HCT116 (cell line): ENCODE results near the gene WDR82. TPM values are rescaled to one million over a fixed set of nuclear protein-coding genes. Genes with fewer than 3 reads are reported as not detected.

Experiments used
- ATAC-seq: fragments of 200-7000 bp; cut with Tn5 transposase; 2 replicates; pipeline ENCODE4 v1.9.1; 2020; ENCODE audit warnings: mild to moderate bottlenecking, moderate library complexity
- BruUV-seq: library from RNA; stranded (reverse); fragments of 400-500 nt; replicated peaks from 2 replicates; lab custom pipeline; 2021; lab: Mats Ljungman, UMichigan
- CTCF ChIA-PET: fragments of 300-600 bp; sonication (Branson Sonifier 250); formaldehyde crosslinking; loops from one replicate; lab custom pipeline; 2021; ENCODE audit warnings: antibody characterized with exemption; lab: Charles Lee
- POLR2A ChIA-PET: fragments of 300-600, 350-600 bp; sonication (Branson Sonifier 250); formaldehyde crosslinking; loops from one replicate; lab custom pipeline; 2021; ENCODE audit warnings: antibody characterized with exemption; lab: Charles Lee
- RAD21 ChIA-PET, 2 experiments: fragments of 300-600 bp; sonication (Branson Sonifier 250); formaldehyde crosslinking; loops; one replicate each; lab custom pipeline; 2023; ENCODE audit warnings: low total read pairs in 2 of 2; ENCODE audit not compliant: uncharacterized antibody in 2 of 2, unreplicated experiment in 2 of 2, low non-redundant PET in 1 of 2; lab: Charles Lee
- DNase-seq: peaks from one replicate; pipeline ENCODE4 v3.0.0-alpha.2; 2010; ENCODE audit warnings: low read depth, low spot score
- H2AFZ ChIP-seq: fragments of 200-600 bp; shearing (Covaris generic), sonication (generic); 2 replicates; pipeline ENCODE4 v1.6.1; 2017; ENCODE audit warnings: low read depth, mixed run types, mixed read lengths, antibody characterized with exemption, low read length; ENCODE audit not compliant: poor library complexity, severe bottlenecking
- H3K27ac ChIP-seq: 2 replicates; pipeline ENCODE4 v1.5.1; 2012; ENCODE audit warnings: low read depth, low read length
- H3K27me3 ChIP-seq: fragments of 200-600 bp; sonication (generic); 2 replicates; pipeline ENCODE4 v1.6.1; 2016; ENCODE audit warnings: mixed run types, low read length, mixed read lengths; ENCODE audit not compliant: insufficient read depth
- H3K36me3 ChIP-seq, 2 experiments: fragments of 200-500 bp in 1 of 2; fragments of 200-600 bp in 1 of 2; sonication (Bioruptor generic) in 1 of 2; sonication (generic) in 1 of 2; 2 replicates each; pipeline versions ENCODE4 v1.5.1 to v1.6.1; 2014 to 2016; ENCODE audit warnings: low read length in 2 of 2, inconsistent platforms in 1 of 2, mixed read lengths in 1 of 2, mixed run types in 1 of 2; ENCODE audit not compliant: insufficient read depth in 2 of 2, control insufficient read depth in 1 of 2
- H3K4me1 ChIP-seq, 2 experiments: fragments of 200-600 bp in 1 of 2; sonication (generic) in 1 of 2; 2 replicates each; pipeline versions ENCODE4 v1.5.1 to v1.6.1; 2012 to 2017; ENCODE audit warnings: low read length in 2 of 2, inconsistent platforms in 1 of 2, mild to moderate bottlenecking in 1 of 2, mixed read lengths in 1 of 2, mixed run types in 1 of 2, moderate library complexity in 1 of 2; ENCODE audit not compliant: insufficient read depth in 2 of 2, control insufficient read depth in 1 of 2
- H3K4me2 ChIP-seq: fragments of 200-600 bp; sonication (generic); 2 replicates; pipeline ENCODE4 v1.6.1; 2017; ENCODE audit warnings: mixed run types, low read length, mixed read lengths
- H3K4me3 ChIP-seq, 2 experiments: fragments of 200-600 bp in 1 of 2; sonication (generic) in 1 of 2; replicated peaks in 1 of 2; 2 replicates each; pipeline ENCODE4 v1.5.1; 2011 to 2016; ENCODE audit warnings: low read length in 2 of 2, control low read depth in 1 of 2, low read depth in 1 of 2, mild to moderate bottlenecking in 1 of 2, mixed read lengths in 1 of 2, mixed run types in 1 of 2
- H3K79me2 ChIP-seq: fragments of 200-600 bp; sonication (generic); 2 replicates; pipeline ENCODE4 v1.6.1; 2017; ENCODE audit warnings: mild to moderate bottlenecking, mixed run types, low read length, moderate library complexity, mixed read lengths; ENCODE audit not compliant: insufficient read depth
- H3K9ac ChIP-seq: fragments of 200-600 bp; sonication (generic); 2 replicates; pipeline ENCODE4 v1.6.1; 2016; ENCODE audit warnings: low read length, mixed read lengths
- H3K9me2 ChIP-seq: fragments of 200-600 bp; sonication (generic), shearing (Covaris generic); 2 replicates; pipeline ENCODE4 v1.6.1; 2017; ENCODE audit warnings: mixed run types, mild to moderate bottlenecking, moderate library complexity; ENCODE audit not compliant: insufficient read depth
- H3K9me3 ChIP-seq, 2 experiments: fragments of 200-500 bp in 1 of 2; fragments of 200-600 bp in 1 of 2; sonication (Bioruptor generic) in 1 of 2; sonication (generic) in 1 of 2; 2 replicates each; pipeline ENCODE4 v1.6.1; 2014 to 2017; ENCODE audit warnings: low read length in 2 of 2, mixed read lengths in 2 of 2, inconsistent platforms in 1 of 2, low read depth in 1 of 2, mild to moderate bottlenecking in 1 of 2, mixed run types in 1 of 2, moderate library complexity in 1 of 2; ENCODE audit not compliant: control insufficient read depth in 1 of 2, insufficient read depth in 1 of 2
- H4K20me1 ChIP-seq: fragments of 200-600 bp; sonication (generic), shearing (Covaris generic); 2 replicates; pipeline ENCODE4 v1.6.1; 2017; ENCODE audit warnings: mixed run types, mild to moderate bottlenecking, moderate library complexity; ENCODE audit not compliant: insufficient read depth
- ELF1 ChIP-seq: IDR thresholded peaks from 2 replicates; pipeline ENCODE4 v1.6.1; 2012; ENCODE audit warnings: low read depth, borderline replicate concordance
- EZH2 ChIP-seq: fragments of 200-600 bp; sonication (generic); IDR thresholded peaks from 2 replicates; pipeline ENCODE4 v1.6.1; 2017; ENCODE audit warnings: antibody characterized with exemption, mixed run types
- EZH2phosphoT487 ChIP-seq: fragments of 200-600 bp; IDR thresholded peaks from 2 replicates; pipeline ENCODE4 v1.6.1; 2018; ENCODE audit warnings: antibody characterized with exemption, borderline replicate concordance
- FOSL1 ChIP-seq: IDR thresholded peaks from 2 replicates; pipeline ENCODE4 v1.6.1; 2012; ENCODE audit warnings: low read depth
- JUND ChIP-seq: IDR thresholded peaks from 2 replicates; pipeline ENCODE4 v1.6.1; 2012
- SIN3A ChIP-seq: IDR thresholded peaks from 2 replicates; pipeline ENCODE4 v1.6.1; 2012; ENCODE audit warnings: low read depth
- TCF7L2 ChIP-seq: IDR thresholded peaks from 2 replicates; pipeline ENCODE4 v1.7.0; 2011; ENCODE audit warnings: borderline replicate concordance, inconsistent platforms; ENCODE audit not compliant: insufficient read depth, insufficient read length; ENCODE audit errors: extremely low read depth
- ZNF274 ChIP-seq: fragments of 200-500 bp; sonication (Bioruptor generic); IDR thresholded peaks from 2 replicates; pipeline ENCODE4 v1.6.1; 2014; ENCODE audit warnings: mild to moderate bottlenecking, low read depth, low read length, inconsistent platforms
- intact Hi-C: fragments of 100-400 bp; cut with micrococcal nuclease; formaldehyde crosslinking; loops from 2 replicates; pipeline ENCODE4 v1.10.0; 2022
- total RNA-seq: library from RNA; stranded (reverse); gene quantifications from one replicate; pipeline ENCODE4 v1.2.1, GENCODE V29; 2021; ENCODE audit not compliant: unreplicated experiment

WDR82 gene
- total RNA-seq, 1 experiment from 2014 or later = 89.7 TPM

GRCh38 chr3:52280050-52280461, 1.6 kb upstream of the WDR82 start:
- H3K36me3 ChIP-seq = peaks cover 0 to 3% of the 10 kb centered on the region in 2 experiments; a peak in 1 of 4 replicates
- H3K9ac ChIP-seq = no peak overlapping the region
- ATAC-seq (no peak), DNase-seq (no peak)
- no peaks in the 10 kb centered on the region for H3K9me2 ChIP-seq
- intact Hi-C loops = no loop called here
- no peak overlapping the region for H2AFZ ChIP-seq
- no TSS peak for BruUV-seq
- no peak overlapping the region; a peak in 1 of 4 replicates for H3K4me3 ChIP-seq
- peak overlapping the region; percentile 80 for H3K4me2 ChIP-seq
- TF ChIP-seq EZH2 = no peak
- no peaks in the 10 kb centered on the region for H3K9me3 ChIP-seq
- ChIA-PET RAD21 (no interaction called here), CTCF (interaction anchor here (1.5 to 1.7 kb wide), 2 partner anchors 16 to 40 kb away, joined by 5 to 7 read pairs; no protein-coding TSS in a partner anchor), POLR2A (interaction anchor here (1.0 to 2.5 kb wide), 2 partner anchors 42 to 287 kb away, joined by 3 to 11 read pairs; partner anchors contain the start of gene TWF2)
- H4K20me1 ChIP-seq = peaks cover 3% of the 10 kb centered on the region; the same call in 1 of the 2 replicates
- no peak overlapping the region; the same call in 1 of the 2 replicates for H3K27ac ChIP-seq
- peaks cover 15 to 53% of the 10 kb centered on the region in 2 experiments; a peak in 3 of 4 replicates for H3K4me1 ChIP-seq
- peaks cover 32% of the 10 kb centered on the region for H3K79me2 ChIP-seq
- H3K27me3 ChIP-seq = no peaks in the 10 kb centered on the region

GRCh38 chr3:52279596-52279995, 1.1 kb upstream of the WDR82 start:
- no peak for ATAC-seq
- H3K4me3 ChIP-seq = peak overlapping the region; percentile 94 to 99

More at GRCh38 chr3:52279596-52279995, 1.1 kb upstream of the WDR82 start:
- Histone ChIP-seq H3K27me3 (no peaks in the 10 kb centered on the region), H3K9ac (peak overlapping the region; percentile 98), H3K9me2 (no peaks in the 10 kb centered on the region), H3K36me3 (peaks cover 0 to 5% of the 10 kb centered on the region in 2 experiments; a peak in 1 of 4 replicates), H3K9me3 (no peaks in the 10 kb centered on the region), H3K4me2 (peak overlapping the region; percentile 80), H3K79me2 (peaks cover 36% of the 10 kb centered on the region), H4K20me1 (peaks cover 6% of the 10 kb centered on the region; the same call in 1 of the 2 replicates), H3K4me1 (peaks cover 15 to 53% of the 10 kb centered on the region in 2 experiments; a peak in 3 of 4 replicates), H3K27ac (peak overlapping the region; percentile 93), H2AFZ (no peak overlapping the region)
- no TSS peak for BruUV-seq
- no peak for DNase-seq
- TF ChIP-seq JUND (no peak), EZH2phosphoT487 (no peak), TCF7L2 (no peak), ZNF274 (no peak), ELF1 (no peak), FOSL1 (no peak), SIN3A (no peak)
- intact Hi-C loops = no loop called here
- ChIA-PET CTCF (interaction anchor here (1.1 to 1.7 kb wide), 4 partner anchors 17 to 52 kb away, joined by 3 to 7 read pairs (median 4); no protein-coding TSS in a partner anchor), RAD21 (no interaction called here), POLR2A (interaction anchor here (0.7 to 3.0 kb wide), 6 partner anchors 8 to 1159 kb away, joined by 3 to 18 read pairs (median 8); partner anchors contain the start of genes GLYCTK and TWF2)
